Measurements from ENCODE around the gene WDR93.

Gene WDR93

GRCh38 chr15:89747708-89748682, 57.4 kb downstream of the WDR93 start:
- no peak for DNase-seq

DNA sequence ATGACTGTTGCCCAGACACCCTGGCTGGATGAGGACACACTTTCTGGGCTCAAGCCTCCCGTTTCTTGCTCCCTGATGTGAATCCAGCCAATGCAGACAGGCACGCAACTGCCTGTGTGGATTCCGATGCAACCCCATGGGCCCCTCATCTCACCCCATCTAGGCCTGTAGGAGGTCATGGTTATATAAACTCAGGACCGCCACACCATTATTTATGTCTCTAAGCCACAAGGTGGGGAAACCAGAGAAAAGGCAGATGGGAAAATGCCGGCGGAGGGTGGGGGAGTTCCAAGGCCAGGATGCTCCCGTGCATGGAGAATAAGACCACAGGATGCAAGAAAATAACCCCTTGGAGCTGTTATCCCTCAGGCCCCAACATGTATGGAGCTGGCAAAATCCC, 58.4 kb downstream of the WDR93 start:
- no peak for DNase-seq

GRCh38 chr15:89749526-89749925, 58.9 kb downstream of the WDR93 start:
- no peak for DNase-seq

DNA sequence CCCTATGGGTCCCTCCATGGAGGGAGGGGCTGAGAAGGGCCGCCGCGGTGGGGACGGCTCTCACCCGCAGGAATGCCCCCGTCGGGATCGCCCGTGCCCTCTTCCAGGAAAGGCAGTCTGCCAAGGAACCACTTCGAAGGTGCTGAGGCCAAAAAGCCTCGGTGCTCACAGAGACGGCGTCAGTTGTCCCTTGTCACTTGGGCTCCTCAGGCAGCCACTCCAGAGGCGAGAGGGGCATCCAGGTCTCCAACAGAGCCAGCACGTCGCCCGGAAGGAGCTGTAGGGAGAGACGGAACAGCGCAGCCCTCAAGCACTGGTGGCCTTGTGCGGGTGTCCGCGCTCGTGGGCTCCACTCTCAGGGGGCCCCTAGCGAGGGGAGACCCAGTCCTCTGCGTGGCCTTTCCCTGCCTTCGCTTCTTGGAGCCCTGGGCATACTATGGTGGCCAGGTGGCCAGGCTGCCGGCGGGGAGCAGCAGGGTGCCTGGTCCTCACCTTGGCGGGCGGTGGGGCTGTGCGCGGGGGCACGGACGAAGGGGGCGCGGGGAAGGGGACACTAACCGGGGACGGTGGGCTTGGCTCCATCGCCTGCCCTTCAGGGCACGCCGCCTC, 59.4 kb downstream of the WDR93 start:
- peak in 14 of 51 donors; percentile 8 to 63 (median 30) for DNase-seq

- peak; percentile 6 to 93 (median 79) for DNase-seq
Observed at GRCh38 chr15:89750560-89751542, 60.2 kb downstream of the WDR93 start, which contains the start of gene MESP1. TSS of gene MESP1 (minus strand) at chr15:89751249. CDS start at chr15:89751231, 18 bp downstream.

- DNase-seq: no peak
Observed at GRCh38 chr15:89751748-89752147, 61.1 kb downstream of the WDR93 start.

DNA sequence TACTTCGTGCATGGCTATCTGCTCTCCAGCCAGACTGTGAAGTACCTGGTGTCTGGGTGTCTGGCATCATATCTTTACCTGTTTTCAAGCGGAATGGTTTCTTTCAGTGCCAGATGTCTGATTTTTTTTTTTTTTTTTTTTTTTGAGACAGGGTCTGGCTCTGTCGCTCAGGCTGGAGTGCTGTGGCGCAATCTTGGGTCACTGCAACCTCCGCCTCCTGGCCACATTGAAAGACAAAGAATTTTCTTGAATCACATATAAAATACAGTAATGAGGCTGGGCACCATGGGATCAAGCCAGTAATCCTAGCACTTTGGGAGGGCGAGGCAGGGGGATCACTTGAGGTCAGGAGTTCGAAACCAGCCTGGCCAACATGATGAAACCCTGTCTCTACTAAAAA, 63.2 kb downstream of the WDR93 start:
- no peak for DNase-seq

GRCh38 chr15:89754361-89755154, 63.9 kb downstream of the WDR93 start:
- DNase-seq: no peak

DNA sequence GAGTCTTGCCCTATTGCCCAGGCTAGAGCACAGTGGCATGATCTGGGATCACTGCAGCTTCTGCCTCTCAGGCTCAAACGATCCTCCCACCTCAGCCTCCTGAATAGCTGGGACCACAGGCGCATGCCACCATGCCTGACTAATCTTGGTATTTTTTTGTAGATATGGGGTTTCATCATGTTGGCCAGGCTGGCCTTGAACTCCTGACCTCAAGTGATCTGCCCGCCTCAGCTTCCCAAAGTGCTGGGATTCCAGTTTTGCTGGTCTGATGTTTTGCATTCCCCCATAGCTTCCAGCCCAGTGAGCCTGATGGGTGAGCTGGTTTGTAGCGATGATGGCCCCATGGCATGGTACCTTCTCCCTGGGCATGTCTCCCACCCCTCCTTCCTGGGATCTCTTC, 65.1 kb downstream of the WDR93 start:
- no peak for DNase-seq

DNA sequence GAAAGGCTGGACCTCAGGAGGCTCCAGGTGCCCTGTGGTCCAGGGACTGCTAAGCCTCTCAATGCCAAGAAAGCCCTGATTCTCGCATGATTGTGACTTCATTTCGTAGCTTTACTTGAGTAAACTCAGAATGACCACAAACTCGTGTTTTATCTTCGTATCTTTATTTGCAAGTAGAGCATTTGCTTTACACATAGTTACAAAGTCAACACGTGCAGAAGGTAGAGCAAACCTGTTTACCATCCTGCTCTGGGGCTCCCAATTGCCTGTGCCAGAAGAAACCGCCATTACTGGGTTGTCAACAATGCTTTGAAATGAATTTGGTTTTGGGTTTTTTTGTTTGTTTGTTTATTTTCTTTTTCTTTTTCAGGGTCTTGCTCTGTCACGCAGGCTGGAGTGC, 66.3 kb downstream of the WDR93 start:
- DNase-seq: no peak

DNA sequence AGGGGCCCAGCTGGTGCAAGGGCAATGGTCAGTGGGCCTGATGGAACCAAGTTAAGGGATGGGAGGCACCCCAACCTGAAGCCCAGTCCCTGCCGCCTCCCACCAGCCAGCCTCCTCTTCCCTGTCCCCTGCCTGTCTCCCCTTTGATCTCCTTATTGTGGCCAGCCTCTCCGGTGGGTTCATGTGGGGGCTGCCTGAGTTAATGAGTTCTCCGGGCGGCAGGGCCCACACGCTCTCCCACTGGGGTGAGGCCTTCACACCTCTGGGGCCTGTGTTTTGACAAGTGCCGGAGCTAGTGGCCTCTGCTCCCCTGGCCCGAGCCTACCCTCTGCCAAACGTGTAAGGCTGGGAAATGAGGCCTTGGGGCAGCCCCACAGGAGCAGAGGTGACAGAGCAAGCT, 67.7 kb downstream of the WDR93 start:
- DNase-seq: no peak

DNA sequence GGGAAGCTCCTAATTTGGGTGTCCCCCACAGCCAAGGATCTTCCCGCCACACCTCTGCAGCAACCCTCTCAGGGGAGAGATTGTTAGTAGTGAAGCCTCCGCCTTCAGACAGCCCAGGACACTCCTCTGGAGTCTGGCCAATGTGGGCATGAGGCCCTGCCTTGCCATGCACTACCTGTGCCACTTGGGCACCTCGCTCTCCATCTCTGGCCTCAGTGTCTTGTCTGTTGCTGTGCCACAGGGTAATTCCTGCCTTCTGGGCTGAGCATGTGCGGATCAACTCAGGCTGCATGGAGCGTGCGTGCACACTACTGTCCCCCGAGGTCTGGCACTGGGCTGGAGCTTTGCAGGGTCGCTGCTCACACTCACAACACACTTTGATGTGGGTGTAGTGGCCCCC, 68.4 kb downstream of the WDR93 start:
- DNase-seq: no peak

- no peak for DNase-seq
Observed at GRCh38 chr15:89759835-89760234, 69.2 kb downstream of the WDR93 start.

- DNase-seq: peak in 49 of 51 donors; percentile 8 to 85 (median 43)
Observed at GRCh38 chr15:89760303-89761008, 69.8 kb downstream of the WDR93 start.

DNA sequence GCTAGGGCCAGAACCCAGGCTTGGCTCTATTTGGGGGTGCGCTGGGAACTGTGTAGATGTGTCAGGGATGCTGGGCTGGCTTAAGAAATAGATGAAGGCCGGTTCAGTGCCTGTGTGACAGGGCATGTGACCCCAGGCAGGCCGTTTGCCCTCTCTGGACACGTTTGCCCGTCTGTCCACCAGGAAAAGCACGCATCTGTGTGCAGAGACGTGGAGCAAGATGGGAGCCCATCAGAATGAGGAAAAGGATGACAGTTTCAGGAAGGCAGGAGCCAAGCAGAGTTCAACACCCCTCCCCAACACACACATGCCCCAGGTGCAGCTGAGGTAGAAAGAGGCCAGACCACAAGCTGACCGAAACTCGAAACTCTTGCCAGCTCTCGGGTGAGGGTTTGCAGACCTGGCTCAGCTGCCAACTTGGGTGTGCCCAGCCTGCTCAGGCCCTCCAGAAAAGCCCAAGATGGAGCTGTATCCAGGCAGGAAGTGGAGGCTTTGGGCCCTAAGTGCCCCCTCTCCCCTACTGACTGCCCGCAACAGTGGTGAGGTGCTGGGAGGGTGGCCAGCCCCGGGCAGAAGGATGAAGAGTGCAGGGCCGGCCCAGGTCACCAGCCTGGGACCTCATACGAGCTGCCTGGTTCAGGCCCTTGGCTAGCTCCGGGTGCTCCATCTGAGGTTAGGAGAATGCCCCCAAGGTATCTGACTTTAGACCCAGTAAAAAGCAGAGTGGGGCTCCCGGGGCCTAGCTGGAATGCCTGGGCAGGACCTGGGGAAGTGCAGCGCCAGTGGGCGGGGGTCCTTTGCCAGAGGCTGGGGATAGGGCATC, 70.6 kb downstream of the WDR93 start:
- DNase-seq: no peak

DNA sequence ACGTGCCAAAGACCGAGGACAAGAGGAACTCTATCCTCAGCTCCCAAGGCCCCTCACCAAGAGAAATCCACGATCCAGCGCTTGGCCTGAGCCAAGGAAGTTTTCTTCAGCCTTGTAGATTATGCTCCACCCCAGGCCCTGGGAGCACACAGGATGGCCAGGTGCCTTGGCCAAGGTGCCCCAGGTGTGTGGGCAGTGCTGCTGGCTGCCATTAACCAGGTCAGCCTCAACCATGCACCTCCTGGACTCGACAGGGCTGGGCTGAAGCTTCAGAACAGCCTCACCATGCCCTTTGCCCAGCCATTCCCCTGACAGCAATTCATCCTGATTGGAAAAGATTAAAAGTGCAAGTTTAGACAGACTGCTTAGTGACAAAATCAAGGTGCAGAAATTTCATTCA, 71.3 kb downstream of the WDR93 start:
- no peak for DNase-seq

DNA sequence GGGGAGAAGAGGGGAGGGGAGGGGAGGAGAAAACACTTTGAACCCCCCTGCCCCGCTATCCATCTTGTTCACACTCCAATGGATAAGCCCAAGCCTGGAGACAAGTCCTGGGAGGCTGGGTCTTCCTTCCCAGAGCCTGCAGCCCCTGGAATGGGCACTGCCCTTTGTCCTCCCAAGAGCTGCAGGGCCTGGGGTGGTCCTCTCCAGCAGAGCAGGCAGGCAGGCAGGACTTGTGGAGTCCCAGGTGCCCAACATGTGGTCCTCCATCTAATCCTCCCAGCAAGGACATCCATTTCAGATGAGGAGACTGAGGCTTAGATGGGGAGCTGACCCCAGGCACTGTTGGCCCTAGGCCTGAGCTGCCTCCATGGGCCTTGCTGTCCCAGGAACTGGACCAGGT, 75.1 kb downstream of the WDR93 start:
- DNase-seq: no peak

DNA sequence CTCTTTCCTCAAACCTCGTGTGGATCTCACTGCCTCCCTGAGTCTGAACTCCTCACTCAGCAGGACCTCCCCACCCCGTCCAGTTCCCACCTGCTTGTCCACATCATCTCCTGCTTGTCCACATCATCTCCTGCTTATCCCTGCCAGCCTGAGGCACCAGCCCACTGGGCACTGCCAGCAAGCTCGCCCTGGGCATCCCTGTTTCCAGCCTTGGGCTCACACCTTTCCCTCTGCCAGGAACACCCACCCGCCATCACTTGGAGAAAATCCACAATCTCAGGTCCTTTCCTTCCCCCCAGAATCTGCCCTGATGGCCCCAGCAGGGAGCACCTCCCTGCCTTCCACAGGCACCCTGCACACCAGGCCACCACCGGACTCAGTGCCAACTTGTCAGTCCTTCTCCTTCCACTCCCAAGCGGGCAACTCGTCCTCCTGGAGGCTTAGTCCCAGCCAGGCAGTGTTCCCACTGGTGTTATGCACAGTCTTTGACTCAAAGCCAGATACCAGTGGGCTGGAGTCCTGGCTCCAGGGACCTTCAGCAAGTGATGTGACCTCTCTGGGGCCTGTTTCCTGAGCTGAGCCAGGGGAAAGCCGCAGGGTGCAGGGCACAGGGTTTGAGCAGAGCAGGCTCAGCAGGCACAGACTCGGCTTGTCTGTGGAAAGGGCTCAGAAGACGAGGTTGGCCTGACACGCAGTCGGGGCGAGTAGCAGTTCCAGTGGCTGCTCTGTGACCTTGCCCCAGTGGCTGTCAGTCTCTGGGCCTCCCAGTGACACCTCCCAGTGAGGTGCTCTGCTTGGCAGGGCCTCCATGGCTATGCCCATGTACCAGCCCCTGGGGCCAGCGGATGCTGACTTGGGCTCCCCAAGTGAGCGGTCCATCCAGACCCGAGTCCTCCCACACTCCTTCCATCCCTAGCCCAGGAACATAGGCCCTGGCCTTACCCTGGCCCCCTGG, 76.0 kb downstream of the WDR93 start:
- peak in 2 of 51 donors; percentile 3 to 5 for DNase-seq
